PFSK-1 (cell line): Measurements from ENCODE around the gene DOCK8.

Experiments used
- FOXP2 ChIP-seq: optimal IDR thresholded peaks from 2 replicates; pipeline ENCODE3; 2011; ENCODE audit warnings: borderline replicate concordance, control low read depth, inconsistent platforms; ENCODE audit not compliant: insufficient read depth; ENCODE audit errors: extremely low read length, extremely low read depth
- POLR2AphosphoS5 ChIP-seq: IDR thresholded peaks from 2 replicates; pipeline ENCODE4 v1.6.1; 2012; ENCODE audit warnings: low read depth, mild to moderate bottlenecking, control low read depth, low read length, moderate library complexity
- REST ChIP-seq, 2 experiments: IDR thresholded peaks; 2 replicates each; pipeline versions ENCODE4 v1.6.1 to v1.8.0; 2011 to 2012; ENCODE audit warnings: low read depth in 2 of 2, low read length in 2 of 2, control low read depth in 1 of 2, inconsistent platforms in 1 of 2, mild to moderate bottlenecking in 1 of 2, moderate library complexity in 1 of 2; ENCODE audit not compliant: insufficient read depth in 1 of 2
- SIN3A ChIP-seq: IDR thresholded peaks from 2 replicates; pipeline ENCODE4 v1.6.1; 2012; ENCODE audit warnings: mild to moderate bottlenecking, low read length, moderate library complexity, borderline replicate concordance; ENCODE audit not compliant: insufficient read depth
- TAF1 ChIP-seq: IDR thresholded peaks from 2 replicates; pipeline ENCODE4 v1.6.1; 2012; ENCODE audit warnings: low read length, control low read depth, borderline replicate concordance; ENCODE audit not compliant: insufficient read depth

DOCK8 gene

DNA sequence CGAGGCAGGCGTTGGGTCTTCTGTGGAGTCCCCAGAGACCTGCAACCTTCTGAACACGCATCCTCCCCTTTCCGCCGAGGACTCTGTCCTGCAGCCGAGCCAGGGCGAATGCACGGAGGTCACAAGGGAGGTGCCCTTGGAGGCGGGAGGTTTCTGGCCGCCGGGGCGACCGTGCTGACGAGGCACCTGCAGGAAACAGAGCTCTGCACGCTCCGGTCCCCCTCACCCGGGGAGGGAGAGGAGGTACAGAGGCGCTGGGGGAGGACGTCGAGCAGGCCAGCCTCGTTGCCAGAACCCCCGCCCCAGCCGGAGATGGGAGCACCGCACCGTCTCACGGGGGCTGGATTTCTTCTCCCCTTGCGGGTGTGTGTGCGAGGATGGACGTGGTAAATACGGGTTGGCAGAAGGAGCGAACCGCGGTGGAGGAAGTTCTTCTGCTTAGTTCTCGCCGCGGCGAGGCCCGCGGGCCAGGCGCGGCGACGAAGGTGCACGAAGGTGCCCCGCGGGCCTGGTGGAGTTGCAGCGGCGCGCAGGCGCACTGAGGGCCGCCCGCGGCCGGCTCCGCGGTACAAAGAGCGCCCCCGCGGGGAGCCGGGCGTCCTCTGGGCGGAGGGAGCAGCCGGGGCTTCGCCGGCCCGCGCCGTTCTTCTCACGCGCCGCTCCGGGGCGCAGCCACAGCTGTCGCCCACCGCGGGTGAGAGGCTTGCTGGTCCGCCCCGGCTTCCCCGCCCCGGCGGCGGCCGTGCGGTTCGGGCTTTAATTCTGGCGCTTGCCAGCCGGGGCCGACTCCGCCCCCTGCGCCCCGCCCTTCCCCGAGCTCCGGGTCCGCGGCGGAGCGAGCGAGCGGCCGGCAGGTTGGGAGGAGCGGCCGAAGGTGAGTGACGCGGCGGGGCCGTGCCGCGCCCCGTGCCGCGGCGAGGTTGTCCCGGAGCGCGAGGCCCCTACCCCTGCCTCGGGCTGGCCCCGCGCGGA lies 289.5 kb downstream of the DOCK8 start, which contains the start of gene KANK1:
TSS of gene KANK1 (plus strand) at position 815 of the 972 bp plus-strand sequence.
- no peak for TF ChIP-seq FOXP2
- TF ChIP-seq SIN3A = no peak
- TF ChIP-seq REST (IDR thresholded peaks at IDR 0.05; ENCODE audit: insufficient read depth in 1 of 2, low read depth in 2 of 2, low read length in 2 of 2) = no peak
- TF ChIP-seq TAF1 = no peak
- TF ChIP-seq POLR2AphosphoS5 = no peak

GRCh38 chr9:504921-505740 lies 290.5 kb downstream of the DOCK8 start:
- TF ChIP-seq POLR2AphosphoS5 = no peak

DNA sequence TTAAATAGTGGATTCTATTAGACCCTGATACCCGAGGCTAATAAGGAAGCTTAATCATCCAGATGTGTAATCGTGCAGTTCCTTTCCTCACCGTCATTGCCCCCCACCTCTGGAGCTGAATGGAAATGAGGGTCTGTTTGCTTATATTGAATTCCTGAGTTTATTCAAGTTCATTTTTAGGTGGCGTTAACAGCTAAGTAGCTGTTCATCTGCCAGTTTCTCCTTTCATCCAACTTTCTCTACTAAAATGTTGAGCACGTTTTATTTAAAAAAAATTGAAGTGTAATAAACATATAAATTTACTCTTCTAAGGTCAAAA lies 291.0 kb downstream of the DOCK8 start:
- TF ChIP-seq POLR2AphosphoS5 (no peak), REST (IDR thresholded peaks at IDR 0.05; ENCODE audit: insufficient read depth in 1 of 2, low read depth in 2 of 2, low read length in 2 of 2) (no peak), TAF1 (no peak), SIN3A (no peak)

GRCh38 chr9:506281-506680 lies 291.6 kb downstream of the DOCK8 start:
- TF ChIP-seq TAF1 (no peak), REST (IDR thresholded peaks at IDR 0.05; ENCODE audit: insufficient read depth in 1 of 2, low read depth in 2 of 2, low read length in 2 of 2) (no peak), SIN3A (no peak), FOXP2 (no peak), POLR2AphosphoS5 (no peak)

GRCh38 chr9:511861-512260 lies 297.2 kb downstream of the DOCK8 start:
- TF ChIP-seq FOXP2 (no peak), REST (IDR thresholded peaks at IDR 0.05; ENCODE audit: insufficient read depth in 1 of 2, low read depth in 2 of 2, low read length in 2 of 2) (no peak), SIN3A (no peak), POLR2AphosphoS5 (no peak), TAF1 (no peak)
